NCI-H2081 (cell line): ENCODE results near the gene SLC8A1.

Experiments used
- DNase-seq, 2 experiments: peaks; one replicate each; lab custom pipeline; 2025; lab: John Stamatoyannopoulos, UW

The SLC8A1 gene

GRCh38 chr2:40451918-40452605, at the start of gene SLC8A1:
Gene SLC8A1 (minus strand): TSS chr2:40452090.
- DNase-seq, result peak; percentile 39 to 73

- no peak for DNase-seq
Measured at GRCh38 chr2:40499437-40499836, 47.5 kb upstream of the SLC8A1 start.

- DNase-seq, result no peak
Measured at GRCh38 chr2:40497251-40497859, 45.5 kb upstream of the SLC8A1 start.

- DNase-seq, result no peak
Measured at GRCh38 chr2:40489678-40489960, 37.7 kb upstream of the SLC8A1 start.

GRCh38 chr2:40488927-40489677, 37.2 kb upstream of the SLC8A1 start:
- no peak for DNase-seq

- peak; percentile 24 to 36 for DNase-seq
Measured at GRCh38 chr2:40488101-40488601, 36.3 kb upstream of the SLC8A1 start.

- no peak for DNase-seq
Measured at GRCh38 chr2:40487602-40488001, 35.7 kb upstream of the SLC8A1 start.

- no peak for DNase-seq
Measured at GRCh38 chr2:40485854-40486253, 34.0 kb upstream of the SLC8A1 start.

GRCh38 chr2:40485318-40485717, 33.4 kb upstream of the SLC8A1 start:
- no peak for DNase-seq

GRCh38 chr2:40483549-40484243, 31.8 kb upstream of the SLC8A1 start:
- no peak for DNase-seq

- no peak for DNase-seq
Measured at GRCh38 chr2:40480596-40480995, 28.7 kb upstream of the SLC8A1 start.

GRCh38 chr2:40480073-40480472, 28.2 kb upstream of the SLC8A1 start:
- DNase-seq, result no peak

GRCh38 chr2:40477361-40477760, 25.5 kb upstream of the SLC8A1 start:
- DNase-seq, result no peak

- no peak for DNase-seq
Measured at GRCh38 chr2:40476436-40476835, 24.5 kb upstream of the SLC8A1 start.

- no peak for DNase-seq
Measured at GRCh38 chr2:40474306-40474705, 22.4 kb upstream of the SLC8A1 start.

GRCh38 chr2:40471866-40472265, 20.0 kb upstream of the SLC8A1 start:
- DNase-seq, result no peak

- DNase-seq, result no peak
Measured at GRCh38 chr2:40470822-40471813, 19.2 kb upstream of the SLC8A1 start.

GRCh38 chr2:40466935-40467572, 15.2 kb upstream of the SLC8A1 start:
- peak; percentile 57 to 82 for DNase-seq

- DNase-seq, result peak; percentile 19 to 62
Measured at GRCh38 chr2:40466332-40466906, 14.5 kb upstream of the SLC8A1 start.

- DNase-seq, result no peak
Measured at GRCh38 chr2:40463112-40463511, 11.2 kb upstream of the SLC8A1 start.
